HL-60/S4 treated with retinoic acid at 250 ng/mL for 4 days and 3 days (cell line): ENCODE results near the gene OR6M1.

Experiments used
- in situ Hi-C: fragments of 300-500 bp; cut with MboI; formaldehyde crosslinking; loops from 2 replicates; pipeline ENCODE4 v1.7.0; 2022; ENCODE audit warnings: low sequenced_read_pairs

Gene OR6M1

DNA sequence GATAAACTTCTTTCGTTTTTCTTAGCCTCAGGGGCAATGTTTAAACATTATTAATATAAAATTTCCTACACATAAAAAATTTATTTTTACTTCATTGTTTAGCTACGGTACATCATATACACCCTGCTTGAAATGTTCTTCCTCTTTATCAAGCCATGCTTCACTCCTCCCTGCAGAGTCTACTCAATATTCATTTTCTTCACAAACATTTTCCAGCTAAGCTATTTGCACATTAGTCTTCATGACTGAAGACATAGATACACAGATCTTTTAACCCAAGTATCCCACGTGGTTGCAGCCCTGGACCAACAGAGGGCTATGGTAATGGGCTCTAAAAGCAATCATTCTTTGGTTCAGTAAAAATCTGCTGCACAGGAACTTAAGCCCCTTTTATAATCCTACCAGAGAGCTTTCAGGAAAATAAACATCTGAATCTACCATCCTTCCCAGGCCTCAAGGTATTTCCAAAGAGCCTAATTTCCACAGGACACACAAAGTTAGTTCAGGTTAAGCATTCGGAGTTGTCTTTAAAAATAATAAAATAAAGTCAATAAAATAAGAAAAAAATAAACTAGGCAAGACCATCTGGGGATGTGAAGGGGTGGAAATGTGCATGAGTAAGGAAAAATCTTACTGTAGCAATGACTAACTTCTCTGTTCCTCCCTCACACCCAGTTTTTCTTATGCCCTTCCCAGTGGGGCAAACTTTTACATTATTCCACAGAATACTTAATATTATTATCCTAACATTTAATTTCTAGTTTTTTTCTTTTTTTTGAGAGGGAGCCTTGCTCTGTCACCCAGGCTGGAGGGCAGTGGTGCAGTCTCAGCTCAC is 30.2 kb downstream of the OR6M1 start:
- in situ Hi-C loops, result no loop called here

DNA sequence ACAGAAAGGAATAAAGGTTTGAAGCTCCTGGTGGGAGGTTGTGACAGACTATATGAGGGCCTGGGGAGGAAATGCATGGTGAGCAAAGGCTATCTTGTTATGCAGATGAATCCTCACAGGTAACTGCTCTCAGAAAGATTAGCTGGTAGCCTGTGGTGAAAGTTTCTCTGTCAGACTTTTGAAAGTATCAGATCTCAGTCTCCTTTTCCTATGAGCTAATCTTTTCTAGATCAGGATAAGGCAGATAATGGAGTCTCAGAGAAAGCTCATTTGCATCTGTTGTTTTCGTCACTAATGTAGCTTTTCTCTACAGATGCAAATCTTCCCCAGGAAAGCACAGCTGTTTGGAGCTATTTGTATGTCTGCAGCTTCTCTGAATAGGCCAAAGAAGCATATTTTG is 30.9 kb downstream of the OR6M1 start:
- in situ Hi-C loops, result no loop called here

- in situ Hi-C loops, result no loop called here
Observed at GRCh38 chr11:123773959-123774358, 32.2 kb downstream of the OR6M1 start.

DNA sequence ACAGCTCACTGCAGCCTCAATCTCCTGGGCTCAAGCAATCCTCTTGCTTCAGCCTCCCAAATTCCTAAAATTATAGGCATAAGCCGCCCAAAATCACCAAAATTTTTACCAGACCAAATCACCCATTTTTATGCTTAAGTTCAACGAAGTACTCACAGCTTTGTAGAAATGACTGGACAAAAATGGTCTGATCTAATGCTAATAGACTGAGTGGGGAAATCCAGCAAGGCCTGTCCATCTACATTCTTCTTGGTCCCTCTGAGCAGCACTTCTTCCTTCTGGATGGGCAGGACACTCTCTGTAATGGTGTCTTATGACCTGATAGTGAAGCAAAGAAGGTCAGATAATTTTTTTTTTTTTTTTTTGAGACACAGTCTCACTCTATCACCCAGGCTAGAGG is 33.1 kb downstream of the OR6M1 start:
- in situ Hi-C loops, result no loop called here

GRCh38 chr11:123771664-123772063 is 34.5 kb downstream of the OR6M1 start:
- in situ Hi-C loops, result no loop called here

DNA sequence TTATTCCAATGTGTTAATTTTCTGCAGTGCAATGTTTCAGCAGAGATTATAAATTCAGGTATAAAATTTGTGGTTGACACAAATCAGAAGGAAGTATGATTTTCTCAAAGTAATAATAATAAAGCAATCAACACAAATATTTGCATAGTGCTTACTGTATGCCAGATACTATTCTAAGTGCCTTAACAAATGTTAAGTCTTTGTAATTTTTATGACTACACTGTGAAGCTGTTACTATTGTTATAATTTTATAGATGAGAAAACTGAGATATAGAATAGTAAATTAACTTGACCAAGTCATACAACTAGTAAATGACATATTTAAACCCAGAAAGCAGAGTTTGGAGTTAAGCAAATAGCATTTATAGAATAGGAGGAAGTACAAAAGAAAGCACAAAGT is 35.4 kb downstream of the OR6M1 start:
- in situ Hi-C loops, result no loop called here

DNA sequence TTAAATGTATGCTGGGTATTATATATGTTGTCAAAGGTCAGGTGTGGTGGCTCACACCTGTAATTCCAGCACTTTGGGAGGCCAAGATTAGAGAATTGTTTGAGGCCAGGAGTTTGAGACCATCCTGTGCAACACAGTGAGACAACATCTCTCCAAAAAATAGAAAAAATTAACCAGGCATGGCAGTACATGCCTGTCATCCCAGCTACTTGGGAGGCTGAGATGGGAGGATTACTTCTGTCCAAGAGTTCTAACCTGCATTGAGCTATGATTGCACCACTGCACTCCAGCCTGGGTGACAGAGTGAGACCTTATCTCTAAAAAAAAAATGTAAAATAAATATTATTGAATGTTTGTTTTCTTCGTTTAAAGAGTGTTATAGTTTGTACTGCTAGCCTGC is 40.5 kb downstream of the OR6M1 start:
- in situ Hi-C loops, result no loop called here

DNA sequence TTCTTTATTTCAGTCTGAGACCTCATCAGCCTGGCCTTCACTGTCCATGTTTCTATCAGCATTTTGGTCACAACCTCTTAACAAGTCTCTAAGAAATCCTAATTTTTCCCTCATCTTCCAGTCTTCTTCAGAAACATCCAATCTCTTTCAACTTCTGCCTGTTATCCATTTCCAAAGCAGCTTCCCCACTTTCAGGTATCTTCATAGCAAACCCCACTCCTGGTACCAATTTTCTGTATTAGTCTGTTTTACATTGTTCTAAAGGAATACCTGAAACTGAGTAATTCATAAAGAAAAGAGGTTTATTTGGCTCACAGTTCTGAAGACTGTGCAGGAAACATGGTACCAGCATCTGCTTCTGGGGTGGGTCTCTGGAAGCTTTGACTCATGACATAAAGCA is 43.7 kb downstream of the OR6M1 start:
- in situ Hi-C loops, result no loop called here

GRCh38 chr11:123760894-123761293 is 45.3 kb downstream of the OR6M1 start:
- in situ Hi-C loops, result no loop called here

GRCh38 chr11:123757976-123758375 is 48.2 kb downstream of the OR6M1 start:
- in situ Hi-C loops, result no loop called here

GRCh38 chr11:123755813-123756212 is 50.3 kb downstream of the OR6M1 start:
- in situ Hi-C loops, result no loop called here
